ENCODE results near the gene GATA5.

GATA5 gene

GRCh38 chr20:62466806-62467537 lies 8.8 kb downstream of the GATA5 start:
- TF ChIP-seq, protein P1, sequence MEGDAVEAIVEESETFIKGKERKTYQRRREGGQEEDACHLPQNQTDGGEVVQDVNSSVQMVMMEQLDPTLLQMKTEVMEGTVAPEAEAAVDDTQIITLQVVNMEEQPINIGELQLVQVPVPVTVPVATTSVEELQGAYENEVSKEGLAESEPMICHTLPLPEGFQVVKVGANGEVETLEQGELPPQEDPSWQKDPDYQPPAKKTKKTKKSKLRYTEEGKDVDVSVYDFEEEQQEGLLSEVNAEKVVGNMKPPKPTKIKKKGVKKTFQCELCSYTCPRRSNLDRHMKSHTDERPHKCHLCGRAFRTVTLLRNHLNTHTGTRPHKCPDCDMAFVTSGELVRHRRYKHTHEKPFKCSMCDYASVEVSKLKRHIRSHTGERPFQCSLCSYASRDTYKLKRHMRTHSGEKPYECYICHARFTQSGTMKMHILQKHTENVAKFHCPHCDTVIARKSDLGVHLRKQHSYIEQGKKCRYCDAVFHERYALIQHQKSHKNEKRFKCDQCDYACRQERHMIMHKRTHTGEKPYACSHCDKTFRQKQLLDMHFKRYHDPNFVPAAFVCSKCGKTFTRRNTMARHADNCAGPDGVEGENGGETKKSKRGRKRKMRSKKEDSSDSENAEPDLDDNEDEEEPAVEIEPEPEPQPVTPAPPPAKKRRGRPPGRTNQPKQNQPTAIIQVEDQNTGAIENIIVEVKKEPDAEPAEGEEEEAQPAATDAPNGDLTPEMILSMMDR (conservative IDR thresholded peaks at IDR 0.05; ENCODE audit: control insufficient read depth, insufficient read depth, low read depth, low read length) = no peak
- no peak overlapping the region for H3K4me3 ChIP-seq (ENCODE audit: control insufficient read depth, low read depth, low read length)
- no peak for DNase-seq (ENCODE audit: low read depth)

GRCh38 chr20:62466072-62466760 lies 9.6 kb downstream of the GATA5 start:
- TF ChIP-seq, protein P1 (conservative IDR thresholded peaks at IDR 0.05; ENCODE audit: control insufficient read depth, insufficient read depth, low read depth, low read length) = no peak
- DNase-seq (ENCODE audit: low read depth) = no peak
- no peak overlapping the region for H3K4me3 ChIP-seq (ENCODE audit: control insufficient read depth, low read depth, low read length)

GRCh38 chr20:62464990-62465389 lies 10.8 kb downstream of the GATA5 start:
- TF ChIP-seq, protein P1 (conservative IDR thresholded peaks at IDR 0.05; ENCODE audit: control insufficient read depth, insufficient read depth, low read depth, low read length) = no peak
- DNase-seq (ENCODE audit: low read depth) = no peak
- H3K4me3 ChIP-seq (ENCODE audit: control insufficient read depth, low read depth, low read length) = no peak overlapping the region

DNA sequence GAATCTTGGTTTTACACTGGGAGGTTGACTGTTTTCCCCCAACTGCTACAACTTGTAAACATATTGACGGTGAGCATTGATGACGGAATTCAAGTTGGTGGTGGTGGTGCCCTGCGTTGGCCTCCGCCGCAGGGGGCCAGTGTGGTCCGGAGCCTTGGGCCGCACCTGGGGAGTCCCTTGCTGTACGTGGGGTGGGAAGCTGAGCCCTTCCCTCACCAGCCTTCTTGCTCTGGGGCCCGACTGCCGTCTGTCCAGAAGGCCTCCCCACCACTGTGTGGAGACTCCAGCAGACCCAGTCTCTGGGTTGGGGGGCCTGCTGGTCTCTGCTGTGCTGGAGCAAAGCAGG lies 11.4 kb downstream of the GATA5 start:
- no peak for DNase-seq (ENCODE audit: low read depth)
- no peak overlapping the region for H3K4me3 ChIP-seq (ENCODE audit: control insufficient read depth, low read depth, low read length)
- TF ChIP-seq, protein P1 (conservative IDR thresholded peaks at IDR 0.05; ENCODE audit: control insufficient read depth, insufficient read depth, low read depth, low read length) = no peak

DNA sequence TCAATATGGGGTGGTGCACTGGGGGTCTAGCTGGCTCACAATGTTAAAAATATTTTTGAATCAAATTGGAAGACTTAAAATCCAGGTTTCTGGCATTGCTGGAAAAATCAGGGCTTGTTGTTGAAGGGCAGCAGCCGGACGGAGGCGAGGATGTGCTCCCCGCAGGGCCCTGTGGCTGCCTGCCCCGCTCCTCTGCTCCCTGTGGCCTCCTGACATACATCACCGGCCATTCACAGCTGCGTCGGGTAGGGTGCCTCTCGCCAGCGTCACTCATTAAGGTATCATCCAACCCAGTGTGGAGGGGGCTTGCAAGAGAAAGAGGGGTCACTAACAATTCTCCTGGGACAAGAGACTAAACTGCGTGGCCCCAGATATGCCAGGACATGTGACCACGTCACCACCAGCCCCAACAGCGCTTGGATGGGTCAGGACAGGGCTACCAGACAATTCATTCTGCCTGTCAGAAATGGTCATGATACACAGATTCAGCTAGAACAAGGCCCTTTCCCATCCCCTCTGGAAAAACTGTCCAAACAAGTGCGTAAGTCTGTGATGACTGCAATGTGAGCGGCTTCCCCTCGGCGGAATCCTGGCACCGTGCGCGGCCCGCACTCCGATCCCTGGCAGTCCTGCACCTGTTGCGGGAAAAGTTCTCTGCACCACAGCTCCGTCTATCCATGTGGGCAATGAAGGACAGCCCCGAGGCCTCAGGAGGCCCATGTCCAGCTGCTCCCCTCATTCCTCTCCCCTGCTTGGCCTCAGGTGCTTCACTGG lies 12.0 kb downstream of the GATA5 start:
- no peak for DNase-seq (ENCODE audit: low read depth)
- H3K4me3 ChIP-seq (ENCODE audit: control insufficient read depth, low read depth, low read length) = no peak overlapping the region
- TF ChIP-seq, protein P1 (conservative IDR thresholded peaks at IDR 0.05; ENCODE audit: control insufficient read depth, insufficient read depth, low read depth, low read length) = no peak

GRCh38 chr20:62462976-62463592 lies 12.7 kb downstream of the GATA5 start:
- no peak for DNase-seq (ENCODE audit: low read depth)
- no peak overlapping the region for H3K4me3 ChIP-seq (ENCODE audit: control insufficient read depth, low read depth, low read length)

More at GRCh38 chr20:62462976-62463592, 12.7 kb downstream of the GATA5 start:
- TF ChIP-seq, protein P1 (conservative IDR thresholded peaks at IDR 0.05; ENCODE audit: control insufficient read depth, insufficient read depth, low read depth, low read length) = no peak
